ENCODE measurements around the gene IRF2. TPM values are rescaled to one million over a fixed set of nuclear protein-coding genes. Genes with fewer than 3 reads are reported as not detected.

Gene IRF2
- total and polyA plus RNA-seq, 12 donors: 19.0 to 93.1 (median 52.3) TPM

DNA sequence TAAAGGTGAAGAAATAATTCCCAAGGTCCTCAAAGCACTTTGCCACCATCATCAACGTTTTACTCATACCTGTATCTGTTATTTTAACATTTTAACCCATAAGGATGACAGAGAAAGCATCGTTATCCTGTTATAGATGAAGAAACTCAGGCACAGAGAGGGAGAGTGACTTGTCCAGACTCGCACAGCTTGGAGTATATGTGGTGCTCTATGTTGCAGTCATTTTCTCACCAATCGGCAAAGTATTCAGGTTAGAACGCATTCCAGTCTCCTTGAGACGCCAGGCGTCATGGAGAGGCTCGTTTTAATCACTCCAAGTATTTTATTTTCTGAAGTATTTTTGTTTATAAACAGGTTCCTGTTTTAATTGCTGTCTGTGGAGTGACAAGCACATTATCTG is 73.5 kb downstream of the IRF2 start:
- TF ChIP-seq CTCF (IDR thresholded peaks at IDR 0.05) (no peak), POLR2A (IDR thresholded peaks at IDR 0.05) (no peak)
- WGBS, 4 donors: 58 to 71% (median 63%) methylated on average over 8 of the region's 8 CpGs
- peak in 1 of 7 donors; percentile 19 for DNase-seq
- Histone ChIP-seq H3K4me1 (replicated peaks in 1 of 2) (peaks cover 28 to 73% of the 10 kb centered on the region in 2 donors), H3K27ac (peak overlapping the region; percentile 67 to 93 (median 83)), H3K9me3 (replicated peaks in 1 of 3) (no peaks in the 10 kb centered on the region), H3K4me3 (no peak overlapping the region), H3K27me3 (no peaks in the 10 kb centered on the region), H3K36me3 (replicated peaks in 1 of 2) (peaks cover 0 to 48% of the 10 kb centered on the region in 2 donors)
- intact Hi-C loops (cut with DNase I): loop anchor here in 1 of 2 donors (10.0 kb wide), 1 partner anchor 54 kb away; no protein-coding TSS in a partner anchor

- Histone ChIP-seq H3K9me3 (replicated peaks in 1 of 3) (no peaks in the 10 kb centered on the region), H3K4me1 (replicated peaks in 1 of 2) (peaks cover 28 to 73% of the 10 kb centered on the region in 2 donors), H3K36me3 (replicated peaks in 1 of 2) (peaks cover 0 to 48% of the 10 kb centered on the region in 2 donors), H3K27me3 (no peaks in the 10 kb centered on the region), H3K27ac (peak overlapping the region; percentile 67 to 93 (median 83)), H3K4me3 (no peak overlapping the region)
- DNase-seq: peak in 6 of 7 donors; percentile 60 to 82 (median 76)
- intact Hi-C loops (cut with DNase I): loop anchor here in 1 of 2 donors (10.0 kb wide), 1 partner anchor 54 kb away; no protein-coding TSS in a partner anchor
- TF ChIP-seq CTCF (IDR thresholded peaks at IDR 0.05): peak in 5 of 6 experiments; percentile 2 to 43 (median 33)
- peak in 1 of 2 donors; percentile 30 for TF ChIP-seq POLR2A (IDR thresholded peaks at IDR 0.05)
- WGBS, 4 donors: 26 to 56% (median 39%) methylated on average over 7 of the region's 7 CpGs
These were observed 73.9 kb downstream of the IRF2 start for GRCh38 chr4:184400375-184400870.

GRCh38 chr4:184399512-184399908 is 74.8 kb downstream of the IRF2 start:
- H3K9me3 ChIP-seq (replicated peaks in 1 of 3): no peaks in the 10 kb centered on the region
- peaks cover 0 to 39% of the 10 kb centered on the region in 2 donors for H3K36me3 ChIP-seq (replicated peaks in 1 of 2)
- H3K27me3 ChIP-seq: no peaks in the 10 kb centered on the region
- no peak overlapping the region for H3K4me3 ChIP-seq
- peak; percentile 60 to 81 (median 72) for DNase-seq
- WGBS, 4 donors: 32 to 46% (median 36%) methylated on average over 3 of the region's 3 CpGs
- peak in 5 of 6 experiments; percentile 23 to 40 (median 37) for TF ChIP-seq CTCF (IDR thresholded peaks at IDR 0.05)
- TF ChIP-seq POLR2A (IDR thresholded peaks at IDR 0.05): peak in 1 of 2 donors; percentile 34
- intact Hi-C loops (cut with DNase I): no loop called here
- peak overlapping the region; percentile 67 to 93 (median 83) for H3K27ac ChIP-seq
- H3K4me1 ChIP-seq (replicated peaks in 1 of 2): peaks cover 28 to 73% of the 10 kb centered on the region in 2 donors

GRCh38 chr4:184398741-184399511 is 75.4 kb downstream of the IRF2 start:
- Histone ChIP-seq H3K27ac (peak overlapping the region; percentile 67 to 93 (median 83)), H3K36me3 (replicated peaks in 1 of 2) (peaks cover 0 to 33% of the 10 kb centered on the region in 2 donors), H3K27me3 (no peaks in the 10 kb centered on the region), H3K4me3 (no peak overlapping the region), H3K4me1 (replicated peaks in 1 of 2) (peaks cover 28 to 69% of the 10 kb centered on the region in 2 donors), H3K9me3 (replicated peaks in 1 of 3) (no peaks in the 10 kb centered on the region)
- peak in 6 of 7 donors; percentile 52 to 73 (median 70) for DNase-seq
- TF ChIP-seq CTCF (IDR thresholded peaks at IDR 0.05) (no peak), POLR2A (IDR thresholded peaks at IDR 0.05) (no peak)
- intact Hi-C loops (cut with DNase I): no loop called here
- WGBS, 4 donors: 78 to 83% (median 82%) methylated on average over 19 to 24 of the region's 24 CpGs

Measured in adrenal gland (tissue), 12 donors.